HAP-1 (cell line): ENCODE data around the gene PPFIBP1.
"Not testable (repeated sequence)": the region's sequence is repeated elsewhere in the genome, so short reads cannot be mapped to it uniquely, and the experiment has no call there.

Experiments used
- DNase-seq, 2 experiments: peaks; one replicate each; pipeline ENCODE4 v3.0.0-alpha.2; 2016 to 2020; ENCODE audit warnings: low spot score in 2 of 2
- H3K27me3 ChIP-seq: fragments of 250-450 bp; sonication (Bioruptor Pico); 2 replicates; pipeline ENCODE4 v1.5.1; 2020; ENCODE audit warnings: low read depth, mild to moderate bottlenecking, moderate library complexity
- H3K36me3 ChIP-seq: fragments of 250-450 bp; sonication (Bioruptor Pico); replicated peaks from 2 replicates; pipeline ENCODE4 v1.5.1; 2020; ENCODE audit warnings: mild to moderate bottlenecking
- H3K4me1 ChIP-seq: fragments of 250-450 bp; sonication (Bioruptor Pico); 2 replicates; pipeline ENCODE4 v1.5.1; 2020; ENCODE audit warnings: mild to moderate bottlenecking
- H3K4me3 ChIP-seq: fragments of 250-450 bp; sonication (Bioruptor Pico); 2 replicates; pipeline ENCODE4 v1.5.1; 2020; ENCODE audit warnings: mild to moderate bottlenecking, moderate library complexity
- H3K9me3 ChIP-seq: fragments of 250-450 bp; sonication (Bioruptor Pico); 2 replicates; pipeline ENCODE4 v1.5.1; 2020; ENCODE audit warnings: mild to moderate bottlenecking, moderate library complexity
- in situ Hi-C: fragments of 300-500 bp; cut with MboI; formaldehyde crosslinking; loops from 3 replicates; pipeline ENCODE4 v1.14.3; 2020; ENCODE audit warnings: low sequenced_read_pairs, inconsistent platforms, mixed read lengths

Gene PPFIBP1

DNA sequence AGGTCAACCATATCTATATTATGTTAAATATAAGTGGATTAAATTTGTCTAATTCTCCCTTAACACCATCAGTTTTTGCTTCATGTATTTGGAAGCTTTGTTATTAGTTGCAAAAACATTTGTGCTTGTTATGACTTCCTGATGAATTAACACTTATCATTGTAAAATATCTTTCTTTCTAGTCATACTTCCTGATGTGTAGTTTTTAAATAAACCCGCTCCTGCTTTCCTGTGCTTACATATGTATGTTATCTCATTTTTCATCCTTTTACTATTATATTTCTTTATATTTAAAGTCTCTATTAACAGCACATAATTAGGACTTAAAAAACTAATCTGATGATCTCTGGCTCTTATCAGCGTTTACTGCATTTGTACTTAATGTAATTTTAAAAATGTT is 106.2 kb downstream of the PPFIBP1 start:
- DNase-seq, H3K4me1 ChIP-seq, H3K36me3 ChIP-seq, in situ Hi-C loops, H3K27me3 ChIP-seq, H3K9me3 ChIP-seq, H3K4me3 ChIP-seq: not testable (repeated sequence)

DNA sequence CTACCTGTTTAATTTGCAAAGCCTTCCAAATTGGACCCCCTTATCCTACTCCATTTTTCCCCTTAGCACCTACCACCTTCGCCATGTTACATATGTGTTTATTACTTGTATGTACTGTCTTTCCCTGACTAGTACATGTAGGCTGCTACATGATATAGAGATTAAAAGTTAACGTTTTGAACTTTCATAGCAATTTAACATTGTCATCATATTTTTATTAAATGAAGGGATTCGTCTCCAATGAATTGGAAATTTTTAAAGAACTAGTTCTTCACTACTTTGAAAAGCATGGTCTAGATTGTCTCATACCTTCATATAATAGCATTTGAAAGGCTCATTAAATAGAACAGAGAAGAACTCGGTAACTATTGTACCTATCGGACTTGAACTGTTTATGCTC is 107.4 kb downstream of the PPFIBP1 start:
- in situ Hi-C loops: no loop called here
- Histone ChIP-seq H3K9me3 (no peaks in the 10 kb centered on the region), H3K4me1 (no peaks in the 10 kb centered on the region), H3K4me3 (no peak overlapping the region), H3K36me3 (no peaks in the 10 kb centered on the region), H3K27me3 (no peaks in the 10 kb centered on the region)
- DNase-seq: no peak

DNA sequence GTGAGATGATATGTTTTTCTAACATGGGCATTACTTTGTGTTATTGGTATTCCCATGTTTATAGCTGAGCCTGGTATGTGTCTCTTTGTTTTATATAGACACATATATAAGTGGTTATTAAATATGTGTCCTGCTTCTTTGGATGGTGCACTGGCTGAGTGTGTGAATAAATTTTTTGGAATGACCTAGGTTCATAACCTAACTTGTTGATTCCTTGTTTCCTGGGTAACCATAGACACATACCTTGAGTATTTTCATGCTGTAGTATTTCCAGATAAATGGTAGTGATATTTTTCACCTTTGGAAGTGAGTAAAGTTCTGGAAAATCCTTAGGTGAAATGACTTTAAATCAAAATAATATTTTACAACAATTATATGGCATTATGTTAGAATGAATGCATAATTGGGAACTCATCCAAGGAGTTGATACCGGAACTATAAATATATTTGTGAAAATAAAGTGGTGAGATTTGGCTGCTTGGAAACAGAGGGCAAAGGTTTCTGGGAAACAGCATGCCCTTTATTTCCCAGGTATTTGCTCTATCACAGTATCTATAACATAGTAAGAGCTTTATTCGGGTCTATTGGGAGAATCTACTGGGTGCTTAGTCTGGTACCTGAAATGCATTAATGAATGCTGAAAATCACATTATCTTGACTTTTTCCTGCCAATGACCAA is 107.9 kb downstream of the PPFIBP1 start:
- no peaks in the 10 kb centered on the region for H3K4me1 ChIP-seq
- in situ Hi-C loops: no loop called here
- no peaks in the 10 kb centered on the region for H3K9me3 ChIP-seq
- no peaks in the 10 kb centered on the region for H3K27me3 ChIP-seq
- H3K36me3 ChIP-seq: no peaks in the 10 kb centered on the region
- DNase-seq: no peak
- no peak overlapping the region for H3K4me3 ChIP-seq

DNA sequence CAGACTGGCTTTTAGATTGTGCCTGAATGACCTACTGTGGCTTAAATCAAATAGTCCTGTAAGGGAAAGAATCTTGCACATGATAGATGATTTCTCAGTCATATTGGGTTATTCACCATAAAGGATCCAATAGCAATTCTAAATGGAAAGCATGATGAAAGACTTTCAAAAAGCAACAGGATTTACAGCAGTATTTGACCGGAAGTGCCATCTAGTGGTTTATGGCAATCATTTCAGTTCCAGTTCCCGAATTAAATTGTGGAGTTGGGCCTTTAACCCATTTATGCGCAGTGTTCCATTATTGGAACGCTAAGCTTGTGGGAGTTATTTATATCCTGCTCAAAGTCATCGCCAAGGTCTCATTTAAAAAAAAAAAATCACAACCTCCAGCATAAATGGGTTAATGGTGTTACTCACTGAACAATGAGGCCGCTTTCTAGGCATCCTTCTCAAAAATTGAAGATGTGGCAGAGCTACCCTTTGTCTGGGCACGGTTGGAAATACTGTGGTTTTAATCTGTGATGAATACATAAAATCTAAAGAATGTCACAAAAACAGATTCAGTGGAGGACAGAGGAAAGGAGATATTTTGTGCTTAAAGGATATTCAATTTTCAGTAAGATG is 111.5 kb downstream of the PPFIBP1 start:
- DNase-seq: peak; percentile 12 to 52
- in situ Hi-C loops: no loop called here
- no peaks in the 10 kb centered on the region for H3K36me3 ChIP-seq

DNA sequence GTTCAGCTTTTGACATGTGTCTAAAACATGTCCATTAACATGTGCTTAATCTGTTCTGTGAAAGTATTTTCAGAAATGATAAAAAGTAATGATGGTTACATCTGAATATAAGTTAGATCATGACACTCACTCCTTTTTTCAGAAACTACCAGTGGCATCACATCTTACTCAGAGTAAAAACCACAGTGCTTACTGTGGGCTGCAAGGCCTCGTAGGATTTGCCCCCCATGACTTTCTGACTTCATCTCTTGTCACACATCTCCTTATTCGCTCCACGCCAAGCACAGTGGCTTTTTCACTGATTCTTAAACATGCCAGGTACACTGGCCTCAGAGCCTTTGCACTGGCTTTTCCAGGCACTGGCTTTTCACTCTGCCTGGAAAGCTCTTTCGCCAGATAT is 112.6 kb downstream of the PPFIBP1 start:
- H3K4me1 ChIP-seq, H3K36me3 ChIP-seq, in situ Hi-C loops, H3K27me3 ChIP-seq, H3K4me3 ChIP-seq, DNase-seq, H3K9me3 ChIP-seq: not testable (repeated sequence)

More for the DNA sequence above, 111.5 kb downstream of the PPFIBP1 start:
- Histone ChIP-seq H3K4me1 (no peaks in the 10 kb centered on the region), H3K9me3 (no peaks in the 10 kb centered on the region), H3K27me3 (no peaks in the 10 kb centered on the region), H3K4me3 (no peak overlapping the region)

DNA sequence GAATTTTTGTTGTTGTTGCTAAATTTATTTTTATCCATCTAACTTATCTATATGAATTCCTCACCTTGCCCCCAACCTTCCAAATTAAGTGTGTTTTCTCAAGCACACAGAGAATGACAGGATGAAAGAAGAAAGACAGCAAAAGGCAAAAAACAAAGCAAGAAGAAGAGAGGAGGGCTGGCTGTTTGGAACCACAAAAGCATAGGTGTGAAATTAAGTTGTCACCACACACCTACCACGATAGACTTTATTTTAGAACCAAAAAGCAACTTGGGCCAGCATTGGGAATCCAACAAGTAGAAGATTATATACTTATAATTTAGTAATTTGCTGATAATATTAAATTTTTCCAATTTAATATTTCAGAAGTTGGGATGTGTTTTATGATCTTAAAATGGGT is 113.5 kb downstream of the PPFIBP1 start:
- Histone ChIP-seq H3K27me3 (no peaks in the 10 kb centered on the region), H3K4me3 (no peak overlapping the region), H3K36me3 (no peaks in the 10 kb centered on the region), H3K4me1 (no peaks in the 10 kb centered on the region), H3K9me3 (no peaks in the 10 kb centered on the region)
- in situ Hi-C loops: no loop called here
- DNase-seq: no peak

DNA sequence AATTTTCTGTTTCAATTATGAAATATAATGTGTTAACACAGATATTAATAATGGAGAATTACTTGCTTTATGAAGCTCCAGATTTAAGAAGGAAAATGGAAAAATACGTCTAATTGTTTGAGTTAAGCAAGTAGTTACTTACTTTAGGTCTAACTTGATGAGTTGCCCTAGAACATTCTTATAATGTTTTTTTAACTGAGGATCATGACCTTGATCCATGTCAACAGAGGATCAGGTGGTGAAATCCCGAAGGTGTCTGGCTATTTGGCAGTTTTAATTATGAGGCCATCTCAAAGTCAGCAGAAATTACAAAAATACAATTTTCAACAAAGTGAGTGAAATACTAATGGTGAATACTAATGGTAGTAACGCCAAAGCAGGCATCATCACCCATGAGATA is 115.3 kb downstream of the PPFIBP1 start:
- peaks cover 1% of the 10 kb centered on the region for H3K4me1 ChIP-seq
- DNase-seq: no peak
- in situ Hi-C loops: no loop called here
- no peaks in the 10 kb centered on the region for H3K9me3 ChIP-seq
- no peaks in the 10 kb centered on the region for H3K27me3 ChIP-seq
- H3K36me3 ChIP-seq: no peaks in the 10 kb centered on the region
- H3K4me3 ChIP-seq: no peak overlapping the region

DNA sequence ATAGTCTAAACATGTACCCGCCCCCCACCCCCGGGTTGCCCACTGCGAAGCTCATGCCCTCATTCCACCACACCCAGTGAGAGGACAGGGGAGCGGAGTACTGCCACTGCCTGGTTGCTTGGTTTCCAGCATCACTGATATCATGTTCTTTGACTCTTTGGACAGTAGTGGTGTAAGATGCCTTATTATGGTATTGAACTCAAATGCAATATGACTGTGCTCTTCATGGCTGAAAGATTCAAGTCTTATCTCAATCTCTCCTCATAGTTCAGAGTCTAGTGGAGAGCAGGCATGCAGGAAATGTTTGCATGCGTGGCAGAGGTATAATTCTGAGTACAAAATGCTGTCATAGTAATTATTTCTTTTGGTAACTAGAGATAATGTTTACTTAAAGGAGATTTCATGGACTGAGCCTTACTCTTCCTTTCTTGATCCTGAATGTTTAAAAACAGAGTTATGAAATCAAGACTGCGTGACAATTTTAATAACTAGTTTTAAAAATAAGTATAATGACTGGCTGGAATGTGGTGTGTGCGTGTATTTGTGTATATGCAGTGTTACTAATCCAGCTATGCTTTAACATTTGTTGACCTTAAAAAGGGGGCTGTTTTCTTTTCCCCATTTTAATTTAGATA is 116.7 kb downstream of the PPFIBP1 start:
- H3K4me1 ChIP-seq, H3K4me3 ChIP-seq, H3K27me3 ChIP-seq, H3K9me3 ChIP-seq, H3K36me3 ChIP-seq, in situ Hi-C loops, DNase-seq: not testable (repeated sequence)

DNA sequence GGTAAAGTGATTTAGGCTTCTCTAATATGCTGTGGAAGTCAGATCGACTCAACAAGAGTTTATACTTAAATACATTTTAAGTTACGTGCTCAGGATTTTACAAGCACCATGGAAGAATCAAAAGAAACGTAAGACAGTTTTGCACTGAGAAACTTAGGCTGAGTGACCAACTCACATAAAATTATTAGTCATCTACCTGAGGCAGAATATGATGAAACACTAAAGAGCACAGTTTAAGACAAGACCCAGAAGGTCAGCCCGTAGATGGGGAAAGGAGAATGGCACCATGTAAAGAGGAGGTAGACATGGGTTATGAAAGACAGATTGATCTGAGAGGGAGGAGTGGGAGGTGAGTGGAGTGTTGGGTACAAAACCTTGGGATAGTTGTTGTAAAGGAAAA is 118.4 kb downstream of the PPFIBP1 start:
- H3K9me3 ChIP-seq, H3K4me3 ChIP-seq, H3K4me1 ChIP-seq, DNase-seq, H3K27me3 ChIP-seq, H3K36me3 ChIP-seq, in situ Hi-C loops: not testable (repeated sequence)

DNA sequence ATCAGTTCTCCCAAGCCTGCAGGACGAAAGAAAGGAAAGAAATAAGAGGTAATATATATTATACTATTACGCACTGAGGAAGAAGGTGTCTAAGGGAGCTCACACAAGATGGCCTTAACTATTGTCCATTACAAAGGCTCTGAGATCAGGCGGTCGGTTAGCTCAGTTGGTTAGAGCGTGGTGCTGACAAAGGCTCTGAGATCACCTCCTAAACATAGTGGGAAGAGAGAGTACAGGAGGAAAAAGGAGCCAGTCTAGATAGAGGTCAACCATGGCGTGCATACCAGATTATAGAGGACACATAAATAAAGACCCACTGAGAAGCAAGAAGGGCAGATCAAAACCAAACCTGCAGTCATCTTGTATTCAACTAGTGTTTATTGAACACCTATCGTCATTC is 118.9 kb downstream of the PPFIBP1 start:
- H3K4me3 ChIP-seq, H3K27me3 ChIP-seq, DNase-seq, H3K9me3 ChIP-seq, H3K4me1 ChIP-seq, in situ Hi-C loops, H3K36me3 ChIP-seq: not testable (repeated sequence)

DNA sequence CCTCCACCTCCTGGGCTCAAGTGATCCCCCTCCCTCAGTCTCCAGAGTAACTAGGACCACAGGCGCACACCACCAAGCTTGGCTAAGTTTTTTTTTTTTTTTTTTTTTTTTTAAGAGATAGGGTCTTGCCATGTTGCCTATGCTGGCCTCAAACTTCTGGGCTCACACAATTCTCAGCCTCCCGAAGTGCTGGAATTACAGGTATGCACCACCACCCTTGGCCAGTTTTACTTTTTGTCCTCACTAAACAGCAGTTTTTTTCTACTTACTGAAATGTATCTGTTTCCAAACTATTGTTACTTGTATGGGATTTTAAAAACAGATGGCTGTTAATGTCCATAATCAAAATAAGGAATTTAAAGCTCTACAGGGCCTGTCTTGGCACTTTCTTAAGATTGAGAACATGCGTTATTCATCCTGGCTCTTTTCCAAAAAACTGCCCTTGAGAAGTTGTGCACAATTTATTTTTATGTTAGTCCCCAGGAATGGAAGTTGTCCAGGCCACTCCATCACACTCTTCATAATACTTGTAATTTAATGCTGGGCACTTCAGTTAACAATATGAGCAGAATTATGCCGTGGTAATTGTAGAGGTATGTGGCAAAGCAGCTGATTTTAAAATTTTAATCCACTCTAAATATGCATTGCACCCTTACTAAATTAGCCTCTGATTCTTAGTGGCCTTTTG is 120.3 kb downstream of the PPFIBP1 start:
- Histone ChIP-seq H3K27me3 (no peaks in the 10 kb centered on the region), H3K4me1 (peaks cover 5% of the 10 kb centered on the region), H3K9me3 (no peaks in the 10 kb centered on the region), H3K36me3 (no peaks in the 10 kb centered on the region), H3K4me3 (no peak overlapping the region)
- DNase-seq: no peak
- in situ Hi-C loops: no loop called here

DNA sequence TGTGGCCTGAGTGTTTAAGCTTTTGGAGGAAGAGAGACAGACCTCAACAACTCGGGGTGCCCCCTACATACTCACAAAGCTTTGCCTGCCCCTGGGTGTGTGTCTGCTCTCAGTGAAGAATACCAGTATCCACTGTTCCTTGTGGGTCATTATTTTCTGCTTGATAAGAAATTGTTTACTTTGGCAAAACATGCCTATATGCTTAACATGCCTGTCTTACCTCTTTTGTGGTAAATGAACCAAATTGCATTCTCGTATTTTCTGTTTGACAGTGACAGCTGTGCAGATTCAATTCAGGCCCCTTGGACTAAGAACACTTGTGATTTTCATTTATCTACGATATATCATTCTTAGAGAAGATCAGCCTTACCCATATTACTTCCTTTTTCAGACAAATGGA is 121.7 kb downstream of the PPFIBP1 start:
- in situ Hi-C loops: no loop called here
- H3K4me3 ChIP-seq: no peak overlapping the region
- no peaks in the 10 kb centered on the region for H3K36me3 ChIP-seq
- DNase-seq: no peak
- H3K4me1 ChIP-seq: peaks cover 5% of the 10 kb centered on the region
- no peaks in the 10 kb centered on the region for H3K9me3 ChIP-seq
- H3K27me3 ChIP-seq: no peaks in the 10 kb centered on the region

DNA sequence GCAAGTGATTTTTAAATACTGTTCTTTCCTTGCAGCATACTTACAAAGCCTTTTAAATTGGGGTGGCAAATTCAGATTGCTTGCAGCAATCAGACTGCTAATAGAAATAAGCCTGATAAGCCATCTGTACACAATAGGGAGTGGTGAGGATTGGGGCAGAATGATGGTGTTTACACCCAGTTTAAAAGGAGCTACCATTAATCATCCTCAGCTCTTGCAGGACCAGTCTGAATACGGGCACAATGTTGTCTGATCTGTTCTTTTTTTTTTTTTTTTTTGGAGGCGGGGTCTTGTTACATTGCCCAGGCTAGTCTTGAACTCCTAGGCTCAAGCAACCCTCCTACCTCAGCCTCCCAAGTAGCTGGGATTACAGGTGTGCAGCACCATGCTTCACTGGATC is 122.1 kb downstream of the PPFIBP1 start:
- no peak overlapping the region for H3K4me3 ChIP-seq
- H3K9me3 ChIP-seq: no peaks in the 10 kb centered on the region
- no peaks in the 10 kb centered on the region for H3K27me3 ChIP-seq
- in situ Hi-C loops: no loop called here
- DNase-seq: no peak
- H3K4me1 ChIP-seq: peaks cover 5% of the 10 kb centered on the region
- no peaks in the 10 kb centered on the region for H3K36me3 ChIP-seq

DNA sequence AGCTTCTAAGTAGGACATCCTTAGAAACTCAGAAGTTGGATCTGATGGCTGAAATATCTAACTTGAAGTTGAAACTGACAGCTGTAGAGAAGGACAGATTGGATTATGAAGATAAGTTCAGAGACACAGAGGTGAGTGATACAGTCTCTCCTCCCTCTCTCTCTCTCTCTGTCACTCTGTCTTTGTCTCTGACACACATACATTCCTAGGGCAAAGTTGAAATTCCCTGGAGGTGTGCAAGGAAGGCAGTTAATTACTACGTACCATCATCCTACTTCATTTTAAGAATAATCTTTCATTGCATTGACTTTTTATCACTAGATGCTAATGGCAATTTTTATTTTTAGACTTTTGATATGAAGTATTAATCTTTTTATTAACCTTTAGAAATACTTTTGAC is 126.0 kb downstream of the PPFIBP1 start:
- no peaks in the 10 kb centered on the region for H3K36me3 ChIP-seq
- no peak for DNase-seq
- H3K4me3 ChIP-seq: no peak overlapping the region
- in situ Hi-C loops: no loop called here
- H3K4me1 ChIP-seq: no peaks in the 10 kb centered on the region
- no peaks in the 10 kb centered on the region for H3K27me3 ChIP-seq
- no peaks in the 10 kb centered on the region for H3K9me3 ChIP-seq
